Muscle of arm (tissue), 14 donors: Measurements from ENCODE around the gene GGT1. TPM values are rescaled to one million over a fixed set of nuclear protein-coding genes. Genes with fewer than 3 reads are reported as not detected.
"Not testable (repeated sequence)": the region's sequence is repeated elsewhere in the genome, so short reads cannot be mapped to it uniquely, and the experiment has no call there.

Experiments used
- DNase-seq: peaks from one replicate; pipeline ENCODE4 v3.0.0-alpha.2; 2013
- long read RNA-seq, 11 donors: transcript quantifications; one replicate each; lab custom pipeline, GENCODE V29; 2026
- polyA plus RNA-seq, 12 donors: library from polyadenylated mRNA; unstranded; fragments of 120-200 nt; gene quantifications; one replicate each; pipeline ENCODE4 v1.2.1, GENCODE V29; 2013; ENCODE audit not compliant: insufficient read length in 12 of 12

The GGT1 gene
- 10 to 100 TPM in 1 of 12 donors, 1 to 10 TPM in 10, not detected in 1; 2.0 to 19.7 (median 3.3) TPM for polyA plus RNA-seq
- long read RNA-seq, donor 1, transcript GGT1-205 (5 exons, 1,033 nt): major isoform, 6 of 15 reads
- long read RNA-seq, donor 1, partial matches to known transcripts: 9 of 15 reads
- long read RNA-seq, donor 1, other reads (novel, unspliced or antisense): 0 of 15 reads
- long read RNA-seq, donor 2: 0 reads
- long read RNA-seq, donor 3: 0 reads
- long read RNA-seq, donor 4: 0 reads
- long read RNA-seq, donor 5, partial matches to known transcripts: 7 of 7 reads
- long read RNA-seq, donor 5, other reads (novel, unspliced or antisense): 0 of 7 reads
- long read RNA-seq, donor 6: 0 reads
- long read RNA-seq, donor 7: 0 reads
- long read RNA-seq, donor 8: 0 reads
- long read RNA-seq, donor 9: 0 reads
- long read RNA-seq, donor 10: 0 reads
- long read RNA-seq, donor 11: 0 reads

GRCh38 chr22:24602847-24603769 lies at the start of gene GGT1:
Gene GGT1 (plus strand): TSS chr22:24603193. CDS start chr22:24611082, 7,889 bp downstream.
- not testable (repeated sequence) for DNase-seq

DNA sequence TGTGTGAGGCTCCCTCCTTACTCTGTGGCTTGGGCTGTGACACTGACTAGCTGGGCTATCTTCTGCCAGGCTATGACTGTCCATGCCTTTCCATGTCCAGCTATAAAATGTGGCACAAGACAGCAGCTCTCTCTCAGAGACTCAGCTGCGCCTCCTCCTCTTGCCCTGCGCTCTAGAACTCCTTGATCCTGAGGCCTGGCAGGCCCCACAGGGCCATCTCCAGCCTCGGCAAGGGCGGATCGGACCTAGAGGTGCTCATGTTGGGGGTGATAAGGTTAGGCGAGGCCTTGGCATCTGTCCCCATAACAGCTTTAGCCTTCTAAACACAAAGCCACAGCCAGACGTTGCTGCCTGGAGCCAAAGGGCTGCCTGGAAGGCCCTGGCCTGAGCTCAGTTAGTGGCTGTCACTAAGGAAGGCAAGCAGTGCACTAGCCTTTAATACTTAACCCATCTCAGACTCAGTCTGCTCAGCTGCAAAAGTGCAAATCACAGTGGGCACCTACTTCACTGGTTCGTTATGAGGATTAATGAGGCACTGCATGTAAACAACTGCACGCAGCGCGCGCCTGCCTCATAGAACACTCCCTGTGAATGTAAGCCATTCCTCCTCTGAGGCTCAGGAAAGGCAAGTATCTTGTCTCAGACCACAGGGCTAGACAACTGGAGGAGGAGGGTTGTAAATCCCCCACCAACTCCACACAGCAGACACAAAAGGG lies 49.2 kb upstream of the GGT1 start:
- DNase-seq: no peak

DNA sequence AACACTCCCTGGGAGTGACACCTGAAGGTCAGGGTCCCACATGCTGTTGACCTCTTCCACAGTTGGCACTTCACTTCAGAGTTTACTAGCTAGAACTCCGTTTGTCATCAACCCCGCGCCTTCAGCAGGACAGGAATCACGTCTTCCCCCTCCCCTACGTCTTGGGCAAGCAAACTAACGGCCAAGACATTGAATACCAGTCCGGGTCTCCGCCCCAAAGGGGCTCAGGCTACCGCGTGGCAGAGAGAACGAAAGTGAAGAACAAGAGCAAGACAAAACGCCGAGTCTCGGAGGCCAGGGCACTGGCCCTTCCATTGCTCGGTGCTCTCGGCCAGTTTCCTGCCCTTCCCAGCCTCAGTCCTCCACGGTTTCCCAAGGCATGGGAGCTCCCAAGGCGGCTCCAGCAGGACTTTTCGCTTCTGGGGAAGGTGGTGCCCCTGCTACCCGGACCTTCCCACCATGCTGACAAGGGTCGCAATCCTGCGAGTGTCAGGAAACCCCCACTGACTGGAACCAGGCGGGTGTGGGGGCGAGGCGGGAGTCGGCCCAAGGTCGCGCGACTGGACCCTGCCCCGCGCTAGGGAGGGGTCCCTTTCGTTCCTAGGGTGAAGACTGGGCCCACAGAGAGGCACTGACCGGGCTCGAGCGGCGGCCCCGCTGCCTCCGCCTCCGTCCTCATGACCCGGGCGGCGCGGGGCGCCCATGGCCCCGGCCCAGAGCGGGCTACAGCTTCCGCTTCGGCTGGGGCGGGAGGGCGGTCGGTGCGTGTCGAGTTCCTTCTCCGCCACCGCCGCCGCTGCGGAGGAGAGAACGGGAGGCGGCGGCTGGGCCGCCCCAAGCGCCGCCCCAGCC lies 48.5 kb upstream of the GGT1 start, which contains the start of gene GUCD1:
TSS of gene GUCD1 (minus strand) at position 826 of the 852 bp plus-strand sequence. CDS start at position 679, 147 bp downstream.
- peak; percentile 32 for DNase-seq

DNA sequence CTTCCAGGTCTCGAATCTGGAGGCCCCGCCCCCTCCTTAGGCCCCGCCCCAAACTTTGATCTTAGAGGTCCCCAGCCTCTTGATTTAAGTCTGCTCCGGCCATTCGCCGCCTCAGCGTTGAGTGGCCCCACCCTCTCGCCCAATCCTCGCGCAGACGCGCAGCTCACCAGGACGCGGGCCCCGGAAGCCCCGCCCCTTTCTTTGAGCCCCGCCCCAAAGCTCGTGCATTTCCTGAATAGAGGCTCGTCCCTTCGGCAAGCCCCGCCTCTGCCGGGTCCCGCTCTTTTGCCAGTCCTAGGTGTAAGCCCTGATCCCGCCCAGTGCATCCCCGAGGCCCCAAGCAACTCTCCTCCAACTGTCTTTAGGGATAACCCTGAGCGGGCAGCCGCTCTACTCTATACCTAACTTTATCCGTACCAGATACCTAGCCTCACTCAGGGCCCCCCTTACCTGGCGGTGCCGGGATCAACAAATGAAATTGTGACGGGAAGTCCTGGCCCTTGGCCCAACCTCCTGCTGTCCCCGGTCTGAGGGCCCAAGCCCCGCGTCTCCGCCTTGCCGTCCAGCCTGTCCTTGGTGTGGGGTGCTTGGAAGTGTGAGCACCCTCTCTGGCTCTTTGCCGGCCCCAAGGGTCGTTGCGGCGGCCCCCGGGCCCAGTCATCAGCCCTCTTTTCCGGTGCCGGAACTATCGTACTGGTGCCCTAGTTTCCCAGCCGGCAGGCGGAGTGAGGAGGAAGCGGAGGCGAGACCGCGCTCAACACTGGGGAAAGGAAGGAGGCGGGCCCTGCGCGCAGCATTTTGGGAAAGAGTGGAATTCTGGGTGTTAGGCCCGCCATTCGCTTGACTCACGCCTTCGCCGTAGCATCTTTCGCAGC lies 47.6 kb upstream of the GGT1 start, which contains the start of gene SNRPD3:
TSS of gene SNRPD3 (plus strand) at position 835 of the 875 bp plus-strand sequence. CDS start 1,676 bp downstream, outside the sequence.
- peak; percentile 99 for DNase-seq

GRCh38 chr22:24559471-24559870 lies 43.5 kb upstream of the GGT1 start:
- DNase-seq: no peak

DNA sequence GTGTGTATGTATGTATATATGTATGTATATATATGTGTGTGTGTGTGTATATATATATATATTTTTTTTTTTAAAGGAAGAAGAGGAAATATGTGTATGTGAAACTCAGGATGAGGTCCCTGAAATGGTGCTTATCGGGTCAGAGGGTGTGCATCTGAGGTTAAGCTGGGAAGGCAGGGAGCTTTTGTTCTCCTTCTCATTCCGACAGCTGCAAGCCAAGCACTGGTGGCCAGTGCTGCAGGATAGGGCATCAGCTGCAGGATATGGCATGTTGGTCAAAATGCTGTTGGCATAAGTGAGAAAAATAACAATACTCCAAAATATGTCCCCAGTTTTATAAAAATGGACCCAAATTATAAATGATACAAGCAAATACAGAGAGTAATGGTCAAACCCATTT lies 39.7 kb upstream of the GGT1 start:
- DNase-seq: no peak

- DNase-seq: no peak
These were observed 38.5 kb upstream of the GGT1 start for GRCh38 chr22:24564376-24565058.

DNA sequence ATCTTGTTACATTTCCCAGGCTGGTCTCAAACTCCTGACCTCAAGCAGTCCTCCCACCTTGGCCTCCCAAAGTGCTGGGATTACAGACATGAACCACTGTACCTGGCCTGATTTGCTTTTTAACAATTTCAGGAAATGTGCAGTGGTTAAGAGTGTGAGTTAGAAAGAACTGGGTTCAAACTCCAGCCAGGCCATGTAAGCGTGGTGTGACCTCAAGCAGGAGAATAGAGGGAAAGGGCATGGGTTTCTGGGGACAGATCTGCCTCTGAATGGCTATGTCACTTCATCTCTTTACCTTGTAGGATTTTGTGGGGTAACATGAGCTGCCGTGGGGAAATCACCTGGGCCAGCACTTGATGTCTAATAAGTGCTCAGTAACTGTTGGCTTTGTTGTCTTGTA lies 37.9 kb upstream of the GGT1 start:
- no peak for DNase-seq

- DNase-seq: no peak
These were observed 36.0 kb upstream of the GGT1 start for GRCh38 chr22:24566899-24567511.

DNA sequence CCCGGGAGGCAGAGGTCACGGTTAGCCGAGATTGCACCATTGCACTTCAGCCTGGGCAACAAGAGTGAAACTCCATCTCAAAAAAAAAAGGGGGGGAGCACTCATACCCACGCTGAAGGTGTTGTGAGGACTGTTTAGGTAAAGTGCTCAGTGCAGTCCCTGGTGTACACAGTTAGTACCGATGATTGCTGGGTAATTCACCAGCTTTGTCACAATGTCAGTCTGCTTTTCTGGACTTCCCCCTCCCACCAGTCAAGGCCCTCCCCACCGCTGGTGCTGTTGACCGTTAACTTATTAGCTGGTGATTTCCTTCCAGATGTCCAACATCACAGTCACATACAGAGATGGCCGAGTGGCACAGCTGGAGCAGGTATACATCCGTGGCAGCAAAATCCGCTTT lies 35.3 kb upstream of the GGT1 start:
- DNase-seq: no peak

GRCh38 chr22:24571266-24571665 lies 31.7 kb upstream of the GGT1 start:
- DNase-seq: no peak

- DNase-seq: no peak
These were observed 26.2 kb upstream of the GGT1 start for GRCh38 chr22:24576778-24577177.

DNA sequence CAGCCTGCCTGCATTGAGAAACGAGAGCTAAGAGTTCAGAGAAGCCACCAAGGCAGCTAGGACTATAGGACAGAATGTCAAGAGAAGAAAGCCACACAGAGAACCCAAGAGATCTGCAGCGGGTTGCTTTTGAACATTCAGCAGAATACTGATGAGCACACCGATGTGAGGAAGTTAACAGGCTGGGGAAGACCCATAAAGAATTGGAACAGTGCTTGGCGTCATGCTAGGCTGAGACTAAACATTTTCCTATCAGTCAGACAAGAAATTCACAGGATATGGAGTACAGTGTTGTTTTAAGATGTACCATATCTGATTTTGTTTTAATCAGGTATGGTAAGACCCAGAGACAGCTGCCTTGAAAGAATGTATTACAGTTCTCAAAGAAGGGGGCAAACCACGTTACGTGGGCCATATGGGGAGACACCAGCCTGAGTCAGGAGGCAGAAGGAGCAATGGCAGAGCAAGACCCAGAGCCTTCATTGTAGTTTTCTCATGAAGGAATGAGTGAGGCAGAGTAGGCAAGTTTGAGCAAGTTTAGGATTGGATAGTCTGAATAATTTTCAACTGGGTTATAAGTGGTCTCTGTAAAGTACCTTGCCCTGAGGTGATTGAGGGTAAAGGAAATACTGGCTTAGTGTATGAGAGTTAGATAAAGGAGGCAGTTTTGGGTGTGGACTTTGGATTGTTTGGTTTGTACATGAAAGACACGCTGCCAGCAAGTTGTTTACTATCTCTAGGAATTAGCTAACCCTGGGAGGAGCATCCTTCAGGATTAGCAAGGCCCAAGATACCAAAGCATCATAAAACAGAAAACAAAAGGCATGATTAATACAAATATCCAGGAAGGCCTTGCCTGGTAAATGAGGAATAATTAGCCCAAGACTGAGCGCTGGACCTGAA lies 24.4 kb upstream of the GGT1 start:
- DNase-seq: no peak

DNA sequence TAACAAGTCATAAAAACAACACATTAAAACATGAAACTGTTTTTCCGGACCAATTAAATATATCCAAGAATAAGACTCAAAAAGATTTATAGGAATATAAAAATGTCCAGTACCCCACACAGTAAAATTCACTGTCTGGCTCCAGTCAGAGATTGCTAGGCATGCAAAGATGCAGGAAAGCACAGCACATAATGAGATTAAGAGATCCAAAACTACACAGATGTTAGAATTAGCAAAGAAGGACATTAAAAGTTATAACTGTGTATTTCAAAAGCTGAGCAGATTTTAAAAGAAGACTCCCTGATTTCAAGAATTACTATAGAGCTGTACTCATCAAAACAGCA lies 23.8 kb upstream of the GGT1 start:
- DNase-seq: no peak

- DNase-seq: no peak
These were observed 22.7 kb upstream of the GGT1 start for GRCh38 chr22:24580276-24580675.

DNA sequence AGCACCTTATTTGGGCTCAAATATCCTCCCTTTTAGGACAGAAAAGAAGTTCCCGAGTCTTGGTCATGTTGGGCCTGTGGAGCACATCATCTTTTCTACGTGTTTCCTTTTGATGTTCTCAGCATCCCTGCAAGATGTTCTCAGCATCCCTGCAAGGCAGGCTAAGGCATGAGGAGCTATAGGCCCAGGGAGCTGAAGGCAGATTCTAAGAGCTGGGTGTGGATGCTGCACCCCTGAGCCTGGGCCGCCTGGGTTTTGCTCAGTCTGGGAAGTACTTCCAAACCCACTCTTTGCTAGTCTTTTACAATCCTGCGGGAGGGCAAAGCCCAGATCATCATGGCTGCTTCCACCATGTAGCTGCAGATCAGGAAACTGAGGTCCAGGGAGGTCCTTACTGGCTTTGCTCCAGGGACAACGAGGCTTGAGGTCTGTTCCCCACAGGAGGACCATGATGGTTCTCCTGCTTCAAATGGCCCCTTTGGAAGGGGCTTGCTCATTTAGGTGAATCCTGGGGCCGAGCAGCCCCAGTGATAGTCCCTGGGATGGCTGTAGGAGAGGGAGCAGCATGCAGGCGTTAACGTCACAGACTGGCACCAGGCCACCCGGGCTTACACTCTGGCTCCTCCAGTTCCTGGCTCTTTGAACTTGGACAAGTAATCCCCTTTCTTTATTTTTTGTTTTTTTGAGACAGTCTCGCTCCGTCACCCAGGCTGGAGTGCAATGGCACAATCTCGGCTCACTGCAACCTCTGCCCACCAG lies 20.8 kb upstream of the GGT1 start:
- no peak for DNase-seq
